Lower leg skin (tissue), 3 donors: ENCODE data around the gene MGARP.

Experiments used
- POLR2A ChIP-seq, 2 donors: fragments of 450-650 bp; IDR thresholded peaks; one replicate each; pipeline ENCODE4 v1.6.1; 2016 to 2017; ENCODE audit warnings: antibody characterized with exemption in 2 of 2, mild to moderate bottlenecking in 1 of 2, moderate library complexity in 1 of 2
- TF ChIP-seq, protein P1 (sequence below), 3 donors: fragments of 450-650 bp; IDR thresholded peaks; one replicate each; pipeline ENCODE4 v1.5.1; 2016; ENCODE audit warnings: antibody characterized with exemption in 3 of 3, mild to moderate bottlenecking in 3 of 3, moderate library complexity in 2 of 3

DNA sequence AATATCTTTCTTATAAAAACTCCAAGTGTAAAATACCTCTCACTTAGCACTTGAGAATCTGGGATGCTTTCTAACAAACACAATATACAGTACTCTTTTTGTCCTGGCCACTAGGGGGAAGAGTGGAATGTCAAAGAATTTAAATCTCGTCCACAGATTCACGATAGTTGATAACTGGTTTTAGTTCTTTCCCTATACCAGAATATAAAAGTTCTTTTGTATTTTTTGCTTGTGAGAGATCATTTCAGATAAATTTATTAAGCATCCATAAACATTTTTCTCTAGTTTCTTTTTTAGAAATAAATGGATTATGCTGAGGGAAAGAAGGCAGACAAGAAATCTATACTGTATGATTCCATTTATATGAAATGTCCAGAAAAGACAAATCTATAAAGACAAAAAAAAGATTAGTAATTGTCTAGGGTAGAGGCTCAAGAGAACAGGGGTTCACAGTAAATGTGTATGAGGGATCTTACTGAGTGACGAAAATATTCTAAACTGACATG is 50.4 kb downstream of the MGARP start:
- TF ChIP-seq, protein P1, sequence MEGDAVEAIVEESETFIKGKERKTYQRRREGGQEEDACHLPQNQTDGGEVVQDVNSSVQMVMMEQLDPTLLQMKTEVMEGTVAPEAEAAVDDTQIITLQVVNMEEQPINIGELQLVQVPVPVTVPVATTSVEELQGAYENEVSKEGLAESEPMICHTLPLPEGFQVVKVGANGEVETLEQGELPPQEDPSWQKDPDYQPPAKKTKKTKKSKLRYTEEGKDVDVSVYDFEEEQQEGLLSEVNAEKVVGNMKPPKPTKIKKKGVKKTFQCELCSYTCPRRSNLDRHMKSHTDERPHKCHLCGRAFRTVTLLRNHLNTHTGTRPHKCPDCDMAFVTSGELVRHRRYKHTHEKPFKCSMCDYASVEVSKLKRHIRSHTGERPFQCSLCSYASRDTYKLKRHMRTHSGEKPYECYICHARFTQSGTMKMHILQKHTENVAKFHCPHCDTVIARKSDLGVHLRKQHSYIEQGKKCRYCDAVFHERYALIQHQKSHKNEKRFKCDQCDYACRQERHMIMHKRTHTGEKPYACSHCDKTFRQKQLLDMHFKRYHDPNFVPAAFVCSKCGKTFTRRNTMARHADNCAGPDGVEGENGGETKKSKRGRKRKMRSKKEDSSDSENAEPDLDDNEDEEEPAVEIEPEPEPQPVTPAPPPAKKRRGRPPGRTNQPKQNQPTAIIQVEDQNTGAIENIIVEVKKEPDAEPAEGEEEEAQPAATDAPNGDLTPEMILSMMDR (IDR thresholded peaks at IDR 0.05): no peak
- no peak for TF ChIP-seq POLR2A (IDR thresholded peaks at IDR 0.05)
